Esophagus muscularis mucosa (tissue), 4 donors: ENCODE data around the gene TTC7B.

Source experiments
- CTCF ChIP-seq, 3 experiments: fragments of 200-600 bp in 2 of 3; fragments of 450-650 bp in 1 of 3; sonication (generic) in 2 of 3; IDR thresholded peaks; one replicate each; pipeline ENCODE4 v1.5.1; 2017 to 2019; ENCODE audit warnings: antibody characterized with exemption in 3 of 3, mild to moderate bottlenecking in 2 of 3, moderate library complexity in 1 of 3
- EP300 ChIP-seq: sonication (generic); formaldehyde crosslinking; IDR thresholded peaks from one replicate; pipeline ENCODE4 v1.6.1; 2017; ENCODE audit warnings: antibody characterized with exemption
- POLR2A ChIP-seq: fragments of 450-650 bp; IDR thresholded peaks from one replicate; pipeline ENCODE4 v1.6.1; 2017; ENCODE audit warnings: antibody characterized with exemption, moderate library complexity, mild to moderate bottlenecking, low read depth

GRCh38 chr14:90704738-90705392, 111.4 kb downstream of the TTC7B start:
- TF ChIP-seq CTCF (IDR thresholded peaks at IDR 0.05): no peak
- no peak for TF ChIP-seq EP300
- no peak for TF ChIP-seq POLR2A
